Measurements from ENCODE around the gene TENM4.

Gene TENM4

DNA sequence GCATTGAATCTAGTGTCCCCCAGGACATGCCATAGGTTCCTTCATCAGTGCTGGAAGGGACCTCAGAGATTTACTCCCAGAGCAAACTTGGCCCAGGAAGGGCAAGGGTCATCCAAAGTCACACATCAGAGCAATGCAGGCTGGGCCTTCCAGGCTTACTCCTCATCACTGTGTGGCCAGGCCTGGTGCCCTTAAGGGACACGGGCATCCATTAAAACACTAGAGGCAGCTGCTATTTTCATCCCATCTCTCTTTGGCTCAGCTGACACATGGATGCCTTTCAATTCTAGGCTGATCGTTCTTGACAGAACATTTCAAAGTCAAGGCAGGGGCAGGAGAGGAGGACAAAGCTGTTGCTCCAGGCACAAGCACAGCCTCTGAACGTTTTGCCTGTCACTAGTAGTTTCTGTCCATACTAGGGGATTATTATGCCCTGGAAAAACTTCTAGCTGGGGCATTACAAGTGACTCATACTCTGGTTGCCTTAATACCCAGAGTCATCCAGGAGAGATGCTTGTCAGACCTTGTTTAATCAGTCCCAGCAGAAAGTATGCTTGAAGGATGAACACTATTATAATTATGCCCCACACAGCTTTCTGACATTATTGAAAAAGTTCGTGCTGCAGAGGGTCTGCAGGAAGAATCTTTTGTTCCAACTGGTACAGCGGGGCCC, 240.3 kb downstream of the TENM4 start:
- no peak overlapping the region for H3K4me3 ChIP-seq (ENCODE audit: low read depth, low read length)
- TF ChIP-seq, protein P1, sequence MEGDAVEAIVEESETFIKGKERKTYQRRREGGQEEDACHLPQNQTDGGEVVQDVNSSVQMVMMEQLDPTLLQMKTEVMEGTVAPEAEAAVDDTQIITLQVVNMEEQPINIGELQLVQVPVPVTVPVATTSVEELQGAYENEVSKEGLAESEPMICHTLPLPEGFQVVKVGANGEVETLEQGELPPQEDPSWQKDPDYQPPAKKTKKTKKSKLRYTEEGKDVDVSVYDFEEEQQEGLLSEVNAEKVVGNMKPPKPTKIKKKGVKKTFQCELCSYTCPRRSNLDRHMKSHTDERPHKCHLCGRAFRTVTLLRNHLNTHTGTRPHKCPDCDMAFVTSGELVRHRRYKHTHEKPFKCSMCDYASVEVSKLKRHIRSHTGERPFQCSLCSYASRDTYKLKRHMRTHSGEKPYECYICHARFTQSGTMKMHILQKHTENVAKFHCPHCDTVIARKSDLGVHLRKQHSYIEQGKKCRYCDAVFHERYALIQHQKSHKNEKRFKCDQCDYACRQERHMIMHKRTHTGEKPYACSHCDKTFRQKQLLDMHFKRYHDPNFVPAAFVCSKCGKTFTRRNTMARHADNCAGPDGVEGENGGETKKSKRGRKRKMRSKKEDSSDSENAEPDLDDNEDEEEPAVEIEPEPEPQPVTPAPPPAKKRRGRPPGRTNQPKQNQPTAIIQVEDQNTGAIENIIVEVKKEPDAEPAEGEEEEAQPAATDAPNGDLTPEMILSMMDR (IDR thresholded peaks at IDR 0.05; ENCODE audit: borderline replicate concordance, insufficient read depth, low read depth, low read length), result no peak

DNA sequence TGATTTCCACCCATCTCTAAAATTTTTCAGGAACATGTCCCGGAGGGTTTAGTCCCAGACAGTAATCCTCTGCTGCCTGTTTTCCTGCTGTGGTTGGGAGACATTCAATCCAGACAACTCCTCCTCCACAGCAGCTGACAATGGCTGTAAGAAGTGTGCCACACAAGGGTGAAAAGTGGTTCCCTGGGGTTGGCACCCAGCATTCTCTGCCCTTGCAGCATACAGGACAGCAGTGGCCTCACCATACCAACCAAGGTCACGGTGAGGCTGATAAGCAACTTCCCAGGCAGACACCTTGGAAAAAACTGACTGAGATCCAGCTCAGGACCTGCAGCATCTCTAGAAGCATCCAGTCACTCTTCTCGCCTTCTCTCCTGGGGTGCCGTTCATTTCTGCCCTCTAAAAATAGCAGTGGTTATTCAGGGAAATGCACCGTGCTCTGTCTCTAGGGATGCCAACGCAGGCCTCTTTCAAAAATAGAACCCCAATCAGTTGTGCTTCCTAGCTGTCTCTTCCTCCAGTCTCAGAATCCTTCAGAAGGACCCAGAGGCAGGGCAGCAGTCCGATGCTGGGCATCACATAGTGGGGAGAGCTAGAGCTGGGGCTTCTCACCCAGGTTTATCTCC, 241.0 kb downstream of the TENM4 start:
- no peak overlapping the region for H3K4me3 ChIP-seq (ENCODE audit: low read depth, low read length)

DNA sequence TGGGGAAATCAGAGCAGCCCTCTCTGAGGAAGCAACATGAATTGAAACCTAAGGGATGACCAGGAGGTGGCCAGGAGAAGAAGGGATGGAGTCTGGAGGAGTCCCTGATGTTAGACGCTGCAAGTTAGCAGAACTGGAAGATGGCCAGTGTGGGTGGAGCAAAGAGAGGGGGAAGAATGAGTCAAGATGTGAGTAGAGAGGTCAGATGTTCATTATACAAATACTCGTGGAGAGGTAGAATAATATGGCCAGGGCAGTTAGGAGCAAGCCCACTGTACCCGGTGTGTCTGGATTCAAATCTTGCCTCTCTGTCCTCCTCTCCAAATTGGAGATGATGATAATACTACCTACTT, 242.0 kb downstream of the TENM4 start:
- H3K4me3 ChIP-seq (ENCODE audit: low read depth, low read length), result no peak overlapping the region
- TF ChIP-seq, protein P1 (IDR thresholded peaks at IDR 0.05; ENCODE audit: borderline replicate concordance, insufficient read depth, low read depth, low read length), result no peak

More for the DNA sequence above, 241.0 kb downstream of the TENM4 start:
- TF ChIP-seq, protein P1 (IDR thresholded peaks at IDR 0.05; ENCODE audit: borderline replicate concordance, insufficient read depth, low read depth, low read length), result no peak

DNA sequence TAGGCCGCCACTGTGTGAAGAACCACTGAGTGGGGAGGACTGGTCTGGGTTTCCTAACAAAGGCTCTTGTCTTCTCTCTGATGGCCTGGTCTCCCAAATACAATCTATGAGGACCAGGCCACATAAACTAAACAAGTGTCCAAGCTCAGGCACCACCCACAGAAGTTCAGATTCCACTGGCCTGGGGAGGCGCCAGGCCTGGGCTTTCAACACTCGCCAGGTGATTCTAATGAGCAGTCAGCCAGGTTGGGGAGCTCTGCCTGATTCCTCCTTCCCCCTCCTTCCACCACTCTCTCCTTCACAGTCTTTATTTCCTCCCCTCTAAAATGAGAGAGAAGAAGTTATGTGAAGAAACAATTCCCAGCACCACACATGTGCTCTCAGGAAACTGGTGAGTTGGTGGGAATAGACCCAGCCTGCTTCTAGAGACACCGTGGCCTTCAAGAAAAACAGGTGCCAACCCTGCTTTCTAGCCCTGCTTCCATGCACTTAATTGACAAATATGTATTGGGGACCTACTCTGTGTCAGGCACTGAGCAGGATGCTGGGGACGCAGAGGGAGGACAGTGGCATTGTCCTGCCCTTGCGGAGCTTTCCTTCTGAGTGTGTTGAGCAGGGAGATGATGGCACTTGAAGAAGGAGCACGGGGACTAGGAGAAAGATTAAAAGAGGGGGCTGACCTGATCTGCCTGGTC, 242.5 kb downstream of the TENM4 start:
- H3K4me3 ChIP-seq (ENCODE audit: low read depth, low read length), result no peak overlapping the region
- TF ChIP-seq, protein P1 (IDR thresholded peaks at IDR 0.05; ENCODE audit: borderline replicate concordance, insufficient read depth, low read depth, low read length), result no peak

DNA sequence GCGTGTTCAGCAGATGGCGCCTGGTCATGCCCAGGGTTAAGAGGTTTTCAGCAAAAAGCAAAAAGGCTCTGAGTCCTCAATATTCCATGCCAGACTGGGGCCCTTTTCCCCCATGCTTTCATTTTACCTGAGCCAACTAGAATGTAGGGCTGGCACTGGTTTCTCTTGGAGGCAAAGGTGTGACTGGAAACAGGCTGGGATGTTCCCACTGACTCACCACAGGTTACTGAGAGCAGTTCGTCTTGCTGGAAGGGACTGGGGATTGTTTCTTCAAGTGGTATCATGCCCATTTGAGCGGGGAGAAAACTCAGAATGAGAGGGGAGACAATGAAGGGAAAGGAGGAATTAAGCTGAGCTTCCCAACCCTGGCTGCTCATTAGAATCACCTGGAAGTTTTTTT, 243.9 kb downstream of the TENM4 start:
- H3K4me3 ChIP-seq (ENCODE audit: low read depth, low read length), result no peak overlapping the region
- TF ChIP-seq, protein P1 (IDR thresholded peaks at IDR 0.05; ENCODE audit: borderline replicate concordance, insufficient read depth, low read depth, low read length), result no peak

DNA sequence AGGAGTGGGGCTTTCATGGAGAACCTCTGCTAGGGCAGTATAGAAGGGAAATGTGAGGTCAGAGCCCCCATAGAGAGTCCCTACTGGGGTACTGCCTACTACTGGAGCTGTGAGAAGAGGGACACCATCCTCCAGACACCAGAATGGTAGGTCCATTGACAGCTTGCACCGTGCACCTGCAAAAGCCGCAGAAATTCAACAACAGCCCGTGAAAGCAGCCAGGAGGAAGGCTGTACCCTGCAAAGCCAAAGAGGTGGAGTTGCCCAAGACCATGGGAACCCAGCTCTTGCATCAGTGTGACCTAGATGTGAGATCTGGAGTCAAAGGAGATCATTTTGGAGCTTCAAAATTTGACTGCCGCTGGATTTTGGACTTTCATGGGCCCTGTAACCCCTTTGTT, 245.6 kb downstream of the TENM4 start:
- TF ChIP-seq, protein P1 (IDR thresholded peaks at IDR 0.05; ENCODE audit: borderline replicate concordance, insufficient read depth, low read depth, low read length), result no peak
- no peak overlapping the region for H3K4me3 ChIP-seq (ENCODE audit: low read depth, low read length)

Measured in GM12875 (cell line).